Activated T-helper 17 cell treated with anti-CD3 and anti-CD28 coated beads, Interleukin-2, amount 50 U/mL, for 72 hours (primary cell): ENCODE results near the gene BMPR1A. TPM values are rescaled to one million over a fixed set of nuclear protein-coding genes. Genes with fewer than 3 reads are reported as not detected.
A peak's percentile ranks its signal among the peaks of the same experiment; 100 is the strongest.
"Not testable (repeated sequence)": the region's sequence is repeated elsewhere in the genome, so short reads cannot be mapped to it uniquely, and the experiment has no call there.

Experiments used
- ATAC-seq: fragments of 150-1000 bp; cut with Tn5 transposase; replicated peaks from 2 replicates; pipeline ENCODE4 v1.10.0; 2021; ENCODE audit warnings: mild to moderate bottlenecking, moderate library complexity
- H3K27ac Mint-ChIP-seq: one replicate; pipeline ENCODE4 v1.8.0; 2022; ENCODE audit warnings: mixed read lengths
- H3K27me3 Mint-ChIP-seq: one replicate; pipeline ENCODE4 v1.8.0; 2022; ENCODE audit warnings: mixed read lengths
- H3K36me3 Mint-ChIP-seq: one replicate; pipeline ENCODE4 v1.8.0; 2022; ENCODE audit warnings: low read depth, mild to moderate bottlenecking, mixed read lengths
- H3K4me1 Mint-ChIP-seq: one replicate; pipeline ENCODE4 v1.8.0; 2022; ENCODE audit warnings: mixed read lengths
- H3K4me3 Mint-ChIP-seq: one replicate; pipeline ENCODE4 v1.8.0; 2022; ENCODE audit warnings: mild to moderate bottlenecking, mixed read lengths
- H3K9me3 Mint-ChIP-seq: one replicate; pipeline ENCODE4 v1.8.0; 2022; ENCODE audit warnings: mixed read lengths
- total RNA-seq, 2 donors: library from RNA; stranded (reverse); gene quantifications; one replicate each; pipeline ENCODE4 v1.2.3, GENCODE V29; 2022

Gene BMPR1A
- total RNA-seq, 2 donors from 2014 or later, result 11.1 to 14.4 TPM

GRCh38 chr10:86942441-86943315 is 186.3 kb downstream of the BMPR1A start:
- H3K9me3 Mint-ChIP-seq, result no peaks in the 10 kb centered on the region
- no peaks in the 10 kb centered on the region for H3K36me3 Mint-ChIP-seq
- no peaks in the 10 kb centered on the region for H3K27me3 Mint-ChIP-seq
- H3K4me1 Mint-ChIP-seq, result peaks cover 5% of the 10 kb centered on the region
- no peak for ATAC-seq
- no peak overlapping the region for H3K4me3 Mint-ChIP-seq
- no peak overlapping the region for H3K27ac Mint-ChIP-seq

- Mint-ChIP-seq H3K4me3 (no peak overlapping the region), H3K36me3 (no peaks in the 10 kb centered on the region), H3K4me1 (peaks cover 5% of the 10 kb centered on the region), H3K9me3 (no peaks in the 10 kb centered on the region), H3K27ac (no peak overlapping the region), H3K27me3 (no peaks in the 10 kb centered on the region)
- ATAC-seq, result no peak
Measured at GRCh38 chr10:86943316-86944030, 187.1 kb downstream of the BMPR1A start.

- ATAC-seq, result no peak
- H3K4me3 Mint-ChIP-seq, result no peak overlapping the region
- H3K4me1 Mint-ChIP-seq, result peaks cover 5% of the 10 kb centered on the region
- no peaks in the 10 kb centered on the region for H3K36me3 Mint-ChIP-seq
- no peaks in the 10 kb centered on the region for H3K27me3 Mint-ChIP-seq
- no peak overlapping the region for H3K27ac Mint-ChIP-seq
- H3K9me3 Mint-ChIP-seq, result no peaks in the 10 kb centered on the region
Measured at GRCh38 chr10:86944031-86944419, 187.6 kb downstream of the BMPR1A start.

GRCh38 chr10:86944471-86944870 is 188.1 kb downstream of the BMPR1A start:
- Mint-ChIP-seq H3K4me3 (no peak overlapping the region), H3K9me3 (no peaks in the 10 kb centered on the region)
- ATAC-seq, result no peak

GRCh38 chr10:86944907-86945306 is 188.5 kb downstream of the BMPR1A start:
- H3K9me3 Mint-ChIP-seq, result no peaks in the 10 kb centered on the region
- no peak overlapping the region for H3K27ac Mint-ChIP-seq
- no peaks in the 10 kb centered on the region for H3K27me3 Mint-ChIP-seq
- H3K4me3 Mint-ChIP-seq, result no peak overlapping the region
- no peaks in the 10 kb centered on the region for H3K36me3 Mint-ChIP-seq
- peaks cover 5% of the 10 kb centered on the region for H3K4me1 Mint-ChIP-seq
- ATAC-seq, result no peak

More at GRCh38 chr10:86944471-86944870, 188.1 kb downstream of the BMPR1A start:
- Mint-ChIP-seq H3K27ac (no peak overlapping the region), H3K4me1 (peaks cover 5% of the 10 kb centered on the region), H3K36me3 (no peaks in the 10 kb centered on the region), H3K27me3 (no peaks in the 10 kb centered on the region)

GRCh38 chr10:86945361-86946212 is 189.2 kb downstream of the BMPR1A start:
- H3K4me1 Mint-ChIP-seq, result peaks cover 11% of the 10 kb centered on the region
- no peak for ATAC-seq

GRCh38 chr10:86946213-86947155 is 190.1 kb downstream of the BMPR1A start:
- H3K4me3 Mint-ChIP-seq, result no peak overlapping the region
- no peak for ATAC-seq
- H3K4me1 Mint-ChIP-seq, result peaks cover 12% of the 10 kb centered on the region
- H3K27ac Mint-ChIP-seq, result no peak overlapping the region
- H3K9me3 Mint-ChIP-seq, result no peaks in the 10 kb centered on the region
- no peaks in the 10 kb centered on the region for H3K27me3 Mint-ChIP-seq
- H3K36me3 Mint-ChIP-seq, result no peaks in the 10 kb centered on the region

More at GRCh38 chr10:86945361-86946212, 189.2 kb downstream of the BMPR1A start:
- Mint-ChIP-seq H3K9me3 (no peaks in the 10 kb centered on the region), H3K4me3 (no peak overlapping the region), H3K36me3 (no peaks in the 10 kb centered on the region), H3K27ac (no peak overlapping the region), H3K27me3 (no peaks in the 10 kb centered on the region)

GRCh38 chr10:86947806-86948205 is 191.4 kb downstream of the BMPR1A start:
- H3K27me3 Mint-ChIP-seq, H3K4me3 Mint-ChIP-seq, ATAC-seq, H3K27ac Mint-ChIP-seq, H3K9me3 Mint-ChIP-seq, H3K36me3 Mint-ChIP-seq: not testable (repeated sequence)
- H3K4me1 Mint-ChIP-seq, result peaks cover 12% of the 10 kb centered on the region

GRCh38 chr10:86950349-86950748 is 193.9 kb downstream of the BMPR1A start:
- Mint-ChIP-seq H3K27ac (peak overlapping the region; percentile 81), H3K4me1 (peaks cover 12% of the 10 kb centered on the region), H3K27me3 (no peaks in the 10 kb centered on the region), H3K9me3 (peaks cover 9% of the 10 kb centered on the region), H3K4me3 (peak overlapping the region; percentile 25), H3K36me3 (no peaks in the 10 kb centered on the region)
- no peak for ATAC-seq

- peaks cover 12% of the 10 kb centered on the region for H3K4me1 Mint-ChIP-seq
- H3K9me3 Mint-ChIP-seq, result peaks cover 9% of the 10 kb centered on the region
- H3K27me3 Mint-ChIP-seq, result no peaks in the 10 kb centered on the region
- H3K27ac Mint-ChIP-seq, result no peak overlapping the region
- ATAC-seq, result no peak
- H3K4me3 Mint-ChIP-seq, result peak overlapping the region; percentile 25
- no peaks in the 10 kb centered on the region for H3K36me3 Mint-ChIP-seq
Measured at GRCh38 chr10:86951184-86951761, 194.9 kb downstream of the BMPR1A start.

- no peak overlapping the region for H3K27ac Mint-ChIP-seq
- H3K4me3 Mint-ChIP-seq, result no peak overlapping the region
- no peaks in the 10 kb centered on the region for H3K27me3 Mint-ChIP-seq
- ATAC-seq, result no peak
- H3K36me3 Mint-ChIP-seq, result no peaks in the 10 kb centered on the region
- H3K9me3 Mint-ChIP-seq, result peaks cover 9% of the 10 kb centered on the region
- H3K4me1 Mint-ChIP-seq, result peaks cover 8% of the 10 kb centered on the region
Measured at GRCh38 chr10:86952106-86952505, 195.7 kb downstream of the BMPR1A start.

GRCh38 chr10:86952697-86953096 is 196.3 kb downstream of the BMPR1A start:
- H3K4me1 Mint-ChIP-seq, ATAC-seq, H3K27me3 Mint-ChIP-seq, H3K4me3 Mint-ChIP-seq, H3K27ac Mint-ChIP-seq, H3K36me3 Mint-ChIP-seq, H3K9me3 Mint-ChIP-seq: not testable (repeated sequence)
